ENCODE measurements around the gene SAYSD1.

The SAYSD1 gene

DNA sequence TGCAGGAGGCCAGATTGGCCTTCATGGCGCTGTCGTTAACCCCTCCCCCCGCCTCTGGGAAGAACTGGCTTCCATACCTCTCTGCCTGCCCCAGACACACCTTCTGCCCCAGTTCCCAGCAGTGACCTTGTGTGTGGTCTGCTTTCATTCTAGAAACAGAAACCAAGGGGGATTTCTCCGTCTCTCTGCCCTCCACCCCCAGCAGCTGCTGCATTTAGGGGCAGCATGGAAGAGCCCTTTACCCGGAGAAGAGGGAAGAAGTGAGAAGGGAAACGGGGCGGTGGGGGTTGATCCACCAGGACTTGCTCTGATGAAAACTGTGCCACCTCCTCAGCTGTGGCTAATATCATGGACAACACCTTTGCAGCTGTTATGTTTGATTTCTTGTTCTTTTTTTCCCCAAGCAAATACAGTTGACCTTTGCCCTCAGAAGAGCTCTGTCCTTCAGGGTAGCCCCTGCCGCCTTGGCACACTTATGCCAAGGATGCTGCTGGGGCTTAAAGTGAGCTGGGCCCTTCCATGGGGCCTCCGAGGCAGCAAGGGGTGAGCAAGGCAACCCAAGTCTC is 60.3 kb downstream of the SAYSD1 start:
- peak; percentile 30 for DNase-seq
